Stimulated activated CD4-positive, alpha-beta T cell treated with anti-CD3 and anti-CD28 coated beads, Interleukin-1b, Interleukin-23, amount 100 ng/mL, for 24 hours (primary cell): Measurements from ENCODE around the gene LSAMP.

Experiments used
- DNase-seq, 4 experiments: peaks; one replicate each; pipeline ENCODE4 v3.0.0-alpha.2; 2020; ENCODE audit warnings: low read depth in 4 of 4, low spot score in 1 of 4

LSAMP gene

DNA sequence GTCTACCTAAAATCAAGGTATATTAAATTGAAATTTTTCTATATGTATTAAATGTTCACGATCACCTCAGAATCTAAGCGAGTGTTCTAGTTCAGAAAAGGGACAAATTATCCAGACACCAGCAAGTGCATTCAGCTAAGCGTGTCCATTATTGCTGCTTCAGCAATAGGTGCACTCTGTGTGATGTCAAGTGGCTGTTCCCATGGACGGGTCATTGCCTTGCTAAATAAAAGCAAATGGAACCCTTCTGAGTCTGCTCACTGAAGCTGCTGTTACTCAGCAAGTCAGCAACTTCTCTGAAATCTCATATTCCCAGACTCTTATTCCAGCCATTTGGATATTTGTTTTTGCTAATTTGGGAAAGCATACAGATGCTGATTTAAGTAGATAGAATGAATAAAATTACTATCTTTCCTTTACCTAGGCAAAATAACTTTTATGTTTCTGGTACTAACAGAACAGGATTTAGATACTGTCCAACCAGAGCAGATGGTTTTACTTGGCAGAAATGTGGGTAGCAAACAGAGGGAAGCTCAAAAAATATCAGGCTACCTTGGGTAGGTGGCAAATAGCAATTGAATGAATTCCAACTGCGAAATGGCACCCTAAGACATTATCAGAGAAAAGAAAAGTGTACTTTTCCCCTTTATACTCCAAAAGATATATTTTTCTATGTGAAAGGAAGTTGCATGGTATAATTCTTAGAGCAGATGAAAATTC lies 415.0 kb downstream of the LSAMP start:
- no peak for DNase-seq

- no peak for DNase-seq
Observed at GRCh38 chr3:116029266-116029665, 416.0 kb downstream of the LSAMP start.

DNA sequence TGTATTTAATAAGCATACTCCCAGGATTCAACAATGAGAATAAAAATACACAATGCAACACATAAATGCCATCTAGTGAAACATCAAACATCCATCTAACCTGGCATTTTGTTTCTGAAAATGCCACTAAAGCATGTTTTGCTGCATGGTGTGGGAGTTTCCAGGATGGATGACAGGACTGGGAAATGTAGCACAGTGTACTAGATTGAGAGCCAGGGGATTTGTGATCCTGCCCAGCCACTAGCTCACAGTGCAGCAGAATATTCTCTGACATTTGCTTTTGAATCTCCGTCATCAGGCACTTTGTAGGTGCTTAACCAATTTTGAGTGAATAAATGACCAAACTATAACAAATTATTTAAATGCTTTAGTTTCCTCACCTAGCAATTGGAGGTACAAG lies 417.1 kb downstream of the LSAMP start:
- no peak for DNase-seq

- DNase-seq, result no peak
Observed at GRCh38 chr3:116020989-116021388, 424.3 kb downstream of the LSAMP start.

GRCh38 chr3:116020495-116020894 lies 424.8 kb downstream of the LSAMP start:
- DNase-seq, result no peak

DNA sequence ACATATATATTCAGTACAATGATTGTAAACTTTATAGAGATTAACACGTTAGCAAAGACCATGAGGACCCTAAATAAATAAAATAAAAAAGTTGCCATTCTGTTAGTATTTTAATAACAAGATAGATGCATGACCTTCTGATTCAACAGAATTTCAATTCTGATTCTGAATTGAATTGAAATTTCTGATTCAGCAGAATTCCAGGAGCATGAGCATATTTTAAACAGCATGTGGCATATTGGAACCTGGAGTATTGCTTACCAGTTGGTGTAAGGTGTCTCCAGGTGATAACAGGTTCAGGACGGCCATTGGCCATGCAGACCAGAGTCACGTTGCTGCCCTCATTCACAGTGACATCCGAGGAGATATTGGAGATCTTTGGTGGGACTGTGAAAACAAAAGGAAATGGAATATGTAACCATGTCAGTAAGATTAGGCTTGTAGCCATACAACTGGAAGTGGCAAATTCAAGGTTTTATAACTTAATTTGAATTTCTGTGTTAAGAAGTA lies 426.0 kb downstream of the LSAMP start:
- no peak for DNase-seq

- DNase-seq, result no peak
Observed at GRCh38 chr3:116018646-116019045, 426.6 kb downstream of the LSAMP start.

GRCh38 chr3:116015931-116016330 lies 429.4 kb downstream of the LSAMP start:
- no peak for DNase-seq

DNA sequence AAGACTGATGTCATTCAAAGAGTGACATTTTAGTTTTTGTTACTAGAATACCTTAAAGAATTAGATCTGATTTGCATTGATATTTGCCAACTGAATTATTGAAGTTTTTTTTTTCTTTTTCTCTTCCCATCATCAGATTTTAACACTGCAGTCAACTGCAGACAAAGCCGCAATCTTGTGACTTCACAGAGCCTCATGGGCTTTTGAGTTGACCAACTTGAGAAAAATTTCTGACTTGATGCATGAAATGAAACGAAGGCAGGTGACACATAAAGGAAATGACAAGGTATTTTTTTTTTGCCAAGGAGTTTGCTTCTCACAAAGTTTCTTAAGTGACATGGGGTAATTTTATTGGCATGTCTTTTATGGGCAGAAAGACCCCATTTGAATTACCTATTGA lies 438.3 kb downstream of the LSAMP start:
- DNase-seq, result no peak

GRCh38 chr3:116005404-116005803 lies 439.9 kb downstream of the LSAMP start:
- no peak for DNase-seq

GRCh38 chr3:116002235-116002634 lies 443.1 kb downstream of the LSAMP start:
- no peak for DNase-seq

- DNase-seq, result no peak
Observed at GRCh38 chr3:116001151-116001621, 444.1 kb downstream of the LSAMP start.

DNA sequence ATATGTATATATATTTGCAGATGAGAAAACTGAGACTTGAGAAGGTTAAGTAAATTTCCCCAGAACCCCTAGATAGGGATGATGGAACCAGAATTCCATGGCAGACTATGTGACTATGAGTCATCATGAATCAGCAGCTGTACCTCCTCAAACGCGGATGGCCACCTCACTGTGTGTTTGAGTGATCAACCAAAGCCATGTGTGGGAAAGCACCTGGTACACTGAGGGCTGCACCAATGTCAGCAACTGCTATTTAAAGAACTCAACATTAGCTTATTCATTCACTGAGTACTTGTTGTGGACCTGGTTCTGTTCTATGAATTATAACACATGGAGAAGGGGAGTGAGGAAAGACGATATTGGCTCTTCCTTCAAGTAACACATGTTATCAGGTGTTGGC lies 445.0 kb downstream of the LSAMP start:
- DNase-seq, result no peak

- no peak for DNase-seq
Observed at GRCh38 chr3:115999613-116000012, 445.7 kb downstream of the LSAMP start.

GRCh38 chr3:115999001-115999585 lies 446.2 kb downstream of the LSAMP start:
- no peak for DNase-seq

GRCh38 chr3:115996420-115997108 lies 448.7 kb downstream of the LSAMP start:
- DNase-seq, result no peak

DNA sequence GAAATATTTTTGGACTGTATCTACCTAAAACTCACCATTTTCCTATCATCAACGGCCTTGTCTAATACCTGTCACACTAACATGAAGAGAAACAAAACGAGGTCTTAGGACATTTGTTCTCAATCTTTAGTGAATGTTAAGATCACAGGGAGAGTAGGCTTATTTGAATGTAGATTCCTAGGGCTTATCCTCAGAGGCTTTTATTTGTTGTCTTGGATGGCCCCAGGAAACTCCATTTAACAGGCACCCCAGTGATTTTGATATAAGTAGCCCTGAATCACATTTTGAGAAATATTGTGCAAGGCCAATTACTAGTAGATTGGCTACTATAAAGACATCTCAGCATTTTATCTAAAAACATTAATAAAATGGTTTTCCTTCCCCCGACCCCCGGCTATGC lies 454.6 kb downstream of the LSAMP start:
- DNase-seq, result no peak

DNA sequence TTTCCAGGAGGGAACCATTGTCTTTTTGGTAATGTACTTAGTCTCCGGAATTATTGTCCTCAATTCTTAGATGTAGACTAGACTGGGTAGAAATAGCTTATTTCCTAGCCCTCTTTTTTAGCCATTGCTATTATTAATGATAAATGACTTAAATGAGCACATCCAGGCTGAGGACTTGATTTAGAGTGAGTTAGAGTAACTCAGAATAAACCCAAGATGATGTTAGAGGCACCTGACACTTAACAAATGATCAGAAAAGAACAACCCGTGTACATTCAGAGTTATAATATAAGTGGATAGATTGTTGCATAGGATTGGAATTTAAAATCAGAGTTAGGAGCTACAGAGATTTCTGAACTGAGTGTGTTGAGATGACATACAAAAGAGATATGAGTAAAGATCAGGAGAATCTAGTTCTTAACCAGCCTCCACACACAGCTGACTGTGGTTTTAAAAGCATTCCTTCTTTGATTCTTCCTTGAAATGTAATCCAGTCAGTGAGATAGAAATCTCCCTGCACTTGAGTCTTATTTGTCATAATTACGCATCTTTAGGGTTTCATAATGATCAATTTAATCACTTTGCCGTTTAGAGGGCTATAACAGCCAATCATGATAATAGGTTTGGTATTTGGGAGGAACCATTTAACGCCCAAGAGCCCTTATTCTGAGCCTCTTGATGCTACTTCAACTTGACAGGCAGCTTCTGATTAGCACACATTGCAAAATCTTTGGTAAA lies 455.4 kb downstream of the LSAMP start:
- no peak for DNase-seq

DNA sequence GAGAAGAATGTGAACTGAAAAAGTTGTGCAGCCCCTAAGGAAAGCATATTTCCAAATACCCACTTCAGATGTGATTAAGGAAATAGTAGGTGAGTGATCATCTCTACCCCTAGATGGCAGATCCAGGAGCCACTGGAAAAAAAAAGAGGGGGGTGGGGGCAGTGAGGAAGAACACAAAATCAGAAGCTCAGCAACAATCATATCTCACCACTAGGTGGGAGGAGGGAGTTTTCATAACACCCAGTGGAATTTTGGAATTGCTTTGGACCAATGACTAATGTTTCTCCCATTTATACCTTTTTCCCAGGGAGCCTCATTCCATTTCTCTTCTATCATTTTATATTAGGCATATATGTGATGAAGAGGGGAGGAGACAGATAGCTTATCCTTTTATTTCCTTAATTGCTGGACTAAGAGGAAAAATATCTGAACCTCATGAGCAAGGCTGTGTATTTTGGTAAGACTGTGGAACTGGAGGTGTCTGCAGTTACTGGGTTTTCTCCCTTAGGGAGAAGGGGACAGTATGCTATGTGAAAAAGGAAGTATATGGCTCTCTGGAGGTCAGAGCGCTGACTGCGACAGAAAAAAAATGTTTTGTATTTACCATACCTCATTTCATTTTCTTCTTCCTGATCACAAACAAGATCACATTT lies 458.6 kb downstream of the LSAMP start:
- no peak for DNase-seq

DNA sequence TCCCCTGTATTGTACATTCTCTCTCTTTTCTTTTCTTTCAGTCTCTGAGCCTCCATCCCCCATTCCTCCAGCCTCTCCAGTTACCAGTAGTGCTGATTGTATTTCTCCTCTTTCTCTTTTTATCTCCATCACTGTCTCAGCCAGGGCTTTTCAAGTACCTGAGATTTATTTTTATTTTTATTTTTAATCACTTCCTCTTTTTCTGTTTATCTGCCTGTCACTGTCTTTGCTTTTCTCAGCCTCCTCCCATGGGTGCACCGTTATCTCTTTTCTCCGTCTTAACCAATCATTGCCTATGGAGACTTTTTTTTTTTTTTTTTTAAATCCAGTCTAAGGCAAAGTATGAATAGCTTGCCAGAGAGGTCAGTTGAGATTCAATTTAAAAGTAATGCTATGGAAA lies 462.7 kb downstream of the LSAMP start:
- DNase-seq, result no peak

DNA sequence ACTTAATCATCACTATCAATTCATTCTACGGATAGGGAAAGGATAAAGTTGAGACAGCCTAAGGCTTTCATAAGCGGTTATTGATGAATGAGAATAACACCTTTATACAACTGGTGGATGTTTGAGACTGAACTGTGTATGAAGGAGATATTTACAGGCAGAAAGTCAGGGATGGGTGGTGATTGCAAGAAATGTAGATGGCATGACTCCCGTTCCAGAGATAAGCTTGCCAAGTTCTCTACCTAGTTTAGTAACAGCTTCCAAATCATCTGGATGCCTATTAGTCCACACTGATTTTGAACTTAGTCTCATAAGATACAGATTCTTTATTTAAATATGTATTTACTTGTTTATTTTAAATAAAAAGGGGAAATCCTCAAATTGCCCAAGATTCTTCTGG lies 463.2 kb downstream of the LSAMP start:
- no peak for DNase-seq
